H9 (cell line): ENCODE measurements around the gene KRTAP1-4. TPM values are rescaled to one million over a fixed set of nuclear protein-coding genes. Genes with fewer than 3 reads are reported as not detected.

Experiments used
- DNase-seq: peaks from one replicate; pipeline ENCODE4 v3.0.0-alpha.2; 2017
- H2AFZ ChIP-seq: one replicate; pipeline ENCODE4 v1.6.1; 2013; ENCODE audit warnings: mild to moderate bottlenecking, low read length, control low read depth, moderate library complexity
- H2AK5ac ChIP-seq: 2 replicates; pipeline ENCODE4 v1.6.1; 2013; ENCODE audit warnings: low read length, control low read depth, mixed read lengths; ENCODE audit not compliant: insufficient read length
- H2BK120ac ChIP-seq: one replicate; pipeline ENCODE4 v1.6.1; 2013; ENCODE audit warnings: low read depth, mild to moderate bottlenecking, low read length, control low read depth, inconsistent platforms; ENCODE audit not compliant: poor library complexity, severe bottlenecking
- H2BK12ac ChIP-seq: 2 replicates; pipeline ENCODE4 v1.6.1; 2013; ENCODE audit warnings: low read length, control low read depth, mixed read lengths, low read depth; ENCODE audit not compliant: insufficient read length
- H2BK15ac ChIP-seq: 2 replicates; pipeline ENCODE4 v1.6.1; 2013; ENCODE audit warnings: low read depth, low read length, control low read depth
- H2BK20ac ChIP-seq: one replicate; pipeline ENCODE4 v1.6.1; 2013; ENCODE audit warnings: low read depth, mild to moderate bottlenecking, low read length, control low read depth, inconsistent platforms; ENCODE audit not compliant: poor library complexity, severe bottlenecking
- H2BK5ac ChIP-seq: 2 replicates; pipeline ENCODE4 v1.6.1; 2013; ENCODE audit warnings: low read length, control low read depth, mixed read lengths; ENCODE audit not compliant: insufficient read length
- H3K14ac ChIP-seq: 2 replicates; pipeline ENCODE4 v1.6.1; 2013; ENCODE audit warnings: low read length, control low read depth; ENCODE audit not compliant: insufficient read depth
- H3K18ac ChIP-seq: 2 replicates; pipeline ENCODE4 v1.6.1; 2013; ENCODE audit warnings: low read depth, mild to moderate bottlenecking, mixed read lengths, low read length, control low read depth; ENCODE audit not compliant: insufficient read length
- H3K23ac ChIP-seq: 2 replicates; pipeline ENCODE4 v1.6.1; 2013; ENCODE audit warnings: low read length, control low read depth, mixed read lengths, low read depth; ENCODE audit not compliant: insufficient read length
- H3K23me2 ChIP-seq: 2 replicates; pipeline ENCODE4 v1.6.1; 2013; ENCODE audit warnings: low read depth, mild to moderate bottlenecking, mixed read lengths, low read length, control low read depth; ENCODE audit not compliant: insufficient read length, poor library complexity, severe bottlenecking
- H3K27ac ChIP-seq: 2 replicates; pipeline ENCODE4 v1.5.1; 2013; ENCODE audit warnings: low read length, control low read depth, mixed read lengths, low read depth; ENCODE audit not compliant: insufficient read length
- H3K27me3 ChIP-seq: 2 replicates; pipeline ENCODE4 v1.6.1; 2013; ENCODE audit warnings: low read length, control low read depth, inconsistent platforms; ENCODE audit not compliant: insufficient read depth
- H3K4ac ChIP-seq: 2 replicates; pipeline ENCODE4 v1.6.1; 2013; ENCODE audit warnings: low read depth, mild to moderate bottlenecking, control low read depth, inconsistent platforms, low read length, moderate library complexity
- H3K4me1 ChIP-seq: 2 replicates; pipeline ENCODE4 v1.6.1; 2013; ENCODE audit warnings: low read length, control low read depth, inconsistent platforms; ENCODE audit not compliant: insufficient read depth
- H3K4me2 ChIP-seq: 2 replicates; pipeline ENCODE4 v1.6.1; 2013; ENCODE audit warnings: low read length, control low read depth, mixed read lengths; ENCODE audit not compliant: insufficient read length, insufficient read depth
- H3K56ac ChIP-seq: 2 replicates; pipeline ENCODE4 v1.6.1; 2013; ENCODE audit warnings: low read depth, mild to moderate bottlenecking, mixed read lengths, low read length, control low read depth; ENCODE audit not compliant: insufficient read length
- H3K79me1 ChIP-seq: 2 replicates; pipeline ENCODE4 v1.6.1; 2013; ENCODE audit warnings: low read depth, mild to moderate bottlenecking, moderate library complexity, low read length, control low read depth, inconsistent platforms; ENCODE audit not compliant: insufficient read depth, poor library complexity, severe bottlenecking
- H3K79me2 ChIP-seq: 2 replicates; pipeline ENCODE4 v1.6.1; 2013; ENCODE audit warnings: low read length, control low read depth, inconsistent platforms; ENCODE audit not compliant: insufficient read depth
- H3K9ac ChIP-seq: 2 replicates; pipeline ENCODE4 v1.6.1; 2013; ENCODE audit warnings: low read length, control low read depth, mixed read lengths; ENCODE audit not compliant: insufficient read length; ENCODE audit errors: extremely low read depth
- H3K9me3 ChIP-seq: one replicate; pipeline ENCODE4 v1.6.1; 2013; ENCODE audit warnings: low read depth, low read length, inconsistent platforms; ENCODE audit not compliant: control insufficient read depth
- H3T11ph ChIP-seq: one replicate; pipeline ENCODE4 v1.6.1; 2013; ENCODE audit warnings: mild to moderate bottlenecking, low read length, control low read depth, inconsistent platforms
- H4K20me1 ChIP-seq: one replicate; pipeline ENCODE4 v1.6.1; 2013; ENCODE audit not compliant: control insufficient read depth, insufficient read length, insufficient read depth
- H4K5ac ChIP-seq: 2 replicates; pipeline ENCODE4 v1.6.1; 2013; ENCODE audit warnings: low read depth, mild to moderate bottlenecking, mixed read lengths, low read length, control low read depth; ENCODE audit not compliant: insufficient read length
- H4K8ac ChIP-seq: replicated peaks from 2 replicates; pipeline ENCODE4 v1.6.1; 2013; ENCODE audit warnings: low read length, control low read depth, mixed read lengths, low read depth; ENCODE audit not compliant: insufficient read length
- H4K91ac ChIP-seq: 2 replicates; pipeline ENCODE4 v1.6.1; 2013; ENCODE audit warnings: low read depth, mild to moderate bottlenecking, moderate library complexity, mixed read lengths, low read length, control low read depth; ENCODE audit not compliant: insufficient read length
- H3K27ac Mint-ChIP-seq, 3 experiments: 2 replicates in 2 of 3; 3 replicates in 1 of 3; pipeline ENCODE4 v1.8.0; 2020 to 2021; ENCODE audit warnings: mixed read lengths in 3 of 3, mild to moderate bottlenecking in 1 of 3, moderate library complexity in 1 of 3
- H3K27me3 Mint-ChIP-seq: 2 replicates; pipeline ENCODE4 v1.8.0; 2021; ENCODE audit warnings: low read depth, mild to moderate bottlenecking, moderate library complexity, mixed read lengths
- H3K36me3 Mint-ChIP-seq, 3 experiments: 2 replicates in 2 of 3; 3 replicates in 1 of 3; pipeline ENCODE4 v1.8.0; 2020 to 2021; ENCODE audit warnings: low read depth in 3 of 3, mixed read lengths in 3 of 3; ENCODE audit not compliant: insufficient read depth in 1 of 3
- H3K4me1 Mint-ChIP-seq, 2 experiments: 2 replicates each; pipeline ENCODE4 v1.8.0; 2020; ENCODE audit warnings: mixed read lengths in 2 of 2
- H3K4me3 Mint-ChIP-seq, 2 experiments: 2 replicates in 1 of 2; 3 replicates in 1 of 2; pipeline ENCODE4 v1.8.0; 2020 to 2021; ENCODE audit warnings: mild to moderate bottlenecking in 2 of 2, mixed read lengths in 2 of 2, moderate library complexity in 1 of 2
- H3K9me3 Mint-ChIP-seq, 2 experiments: 2 replicates in 1 of 2; 3 replicates in 1 of 2; pipeline ENCODE4 v1.8.0; 2020; ENCODE audit warnings: mild to moderate bottlenecking in 2 of 2, mixed read lengths in 2 of 2, moderate library complexity in 1 of 2
- WGBS: extraction: QIAGEN DNeasy Blood & Tissue Kit; methylation state at CpG from one replicate; pipeline ENCODE4 v1.1.7; 2013; ENCODE audit warnings: missing lambda C conversion rate, low lambda C conversion rate, mixed read lengths; ENCODE audit not compliant: insufficient read length; ENCODE audit errors: extremely low coverage; 5-methylcytosine and 5-hydroxymethylcytosine counted together
- total RNA-seq: library from RNA; stranded (reverse); gene quantifications from 2 replicates; pipeline ENCODE4 v1.2.1, GENCODE V29; 2021
- TF ChIP-seq, protein P1 (sequence below): fragments of 200-600 bp; sonication (generic); conservative IDR thresholded peaks from 3 replicates; pipeline ENCODE4 v1.8.0; 2021; ENCODE audit warnings: antibody characterized with exemption, mild to moderate bottlenecking

The KRTAP1-4 gene
- total RNA-seq, 1 experiment from 2014 or later, result not detected

DNA sequence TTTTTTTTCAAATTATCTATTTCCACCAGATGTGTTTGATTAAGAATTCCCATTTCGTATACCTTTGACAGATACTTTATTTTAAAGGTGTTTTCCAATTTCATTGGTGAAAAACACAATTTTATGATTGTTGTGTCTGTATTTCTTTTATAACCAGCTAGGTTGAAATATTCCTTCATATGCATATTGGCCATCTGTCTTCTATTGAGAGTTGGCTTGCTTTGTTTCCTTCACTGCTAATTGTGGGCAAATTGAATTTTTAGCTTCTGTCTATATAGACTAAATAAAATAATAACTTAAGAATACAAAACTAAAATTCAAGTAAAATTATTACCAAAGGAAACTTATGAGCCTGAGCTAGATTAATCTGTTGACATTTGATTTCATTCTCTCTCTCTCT, 34.9 kb downstream of the KRTAP1-4 start:
- Histone ChIP-seq H3T11ph (no peak overlapping the region), H3K4ac (no peak overlapping the region), H3K9ac (no peak overlapping the region), H2AFZ (no peak overlapping the region), H4K5ac (no peak overlapping the region), H3K79me1 (no peaks in the 10 kb centered on the region), H3K23ac (no peak overlapping the region), H2AK5ac (no peak overlapping the region), H3K79me2 (no peaks in the 10 kb centered on the region), H4K20me1 (no peaks in the 10 kb centered on the region), H2BK15ac (no peak overlapping the region), H3K27ac (no peak overlapping the region), H2BK120ac (no peak overlapping the region), H4K91ac (no peak overlapping the region), H3K9me3 (no peaks in the 10 kb centered on the region), H3K14ac (no peak overlapping the region), H2BK20ac (no peak overlapping the region), H3K27me3 (no peaks in the 10 kb centered on the region), H3K56ac (no peak overlapping the region), H3K4me2 (no peak overlapping the region), H3K4me1 (no peaks in the 10 kb centered on the region), H3K18ac (no peak overlapping the region), H2BK12ac (no peak overlapping the region), H4K8ac (no peak overlapping the region), H3K23me2 (no peaks in the 10 kb centered on the region), H2BK5ac (no peak overlapping the region)
- TF ChIP-seq, protein P1, sequence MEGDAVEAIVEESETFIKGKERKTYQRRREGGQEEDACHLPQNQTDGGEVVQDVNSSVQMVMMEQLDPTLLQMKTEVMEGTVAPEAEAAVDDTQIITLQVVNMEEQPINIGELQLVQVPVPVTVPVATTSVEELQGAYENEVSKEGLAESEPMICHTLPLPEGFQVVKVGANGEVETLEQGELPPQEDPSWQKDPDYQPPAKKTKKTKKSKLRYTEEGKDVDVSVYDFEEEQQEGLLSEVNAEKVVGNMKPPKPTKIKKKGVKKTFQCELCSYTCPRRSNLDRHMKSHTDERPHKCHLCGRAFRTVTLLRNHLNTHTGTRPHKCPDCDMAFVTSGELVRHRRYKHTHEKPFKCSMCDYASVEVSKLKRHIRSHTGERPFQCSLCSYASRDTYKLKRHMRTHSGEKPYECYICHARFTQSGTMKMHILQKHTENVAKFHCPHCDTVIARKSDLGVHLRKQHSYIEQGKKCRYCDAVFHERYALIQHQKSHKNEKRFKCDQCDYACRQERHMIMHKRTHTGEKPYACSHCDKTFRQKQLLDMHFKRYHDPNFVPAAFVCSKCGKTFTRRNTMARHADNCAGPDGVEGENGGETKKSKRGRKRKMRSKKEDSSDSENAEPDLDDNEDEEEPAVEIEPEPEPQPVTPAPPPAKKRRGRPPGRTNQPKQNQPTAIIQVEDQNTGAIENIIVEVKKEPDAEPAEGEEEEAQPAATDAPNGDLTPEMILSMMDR, result no peak
- Mint-ChIP-seq H3K9me3 (no peaks in the 10 kb centered on the region), H3K27ac (no peak overlapping the region), H3K4me3 (no peak overlapping the region), H3K4me1 (peaks cover 0 to 3% of the 10 kb centered on the region in 2 experiments; a peak in 1 of 4 replicates), H3K27me3 (no peaks in the 10 kb centered on the region; the same call in 1 of the 2 replicates), H3K36me3 (no peaks in the 10 kb centered on the region; a peak in 1 of 7 replicates)
- WGBS, result no CpG with 5 or more reads among the region's 1 CpG
- DNase-seq, result no peak
